Activated CD8-positive, alpha-beta T cell treated with anti-CD3 and anti-CD28 coated beads, Interleukin-2, amount 10 ng/mL, durations not matched to agents 7 days and 5 days (primary cell): ENCODE data around the gene SREBF1. TPM values are rescaled to one million over a fixed set of nuclear protein-coding genes. Genes with fewer than 3 reads are reported as not detected.

Source experiments
- ATAC-seq: fragments of 150-1000 bp; cut with Tn5 transposase; one replicate; pipeline ENCODE4 v1.10.0; 2021; ENCODE audit warnings: moderate library complexity
- CTCF ChIA-PET: fragments of 350-600 bp; sonication (Branson Sonifier 250); formaldehyde crosslinking; loops from one replicate; lab custom pipeline; 2021; ENCODE audit warnings: antibody characterized with exemption; lab: Charles Lee
- POLR2A ChIA-PET: fragments of 350-600 bp; sonication (Branson Sonifier 250); formaldehyde crosslinking; loops from one replicate; lab custom pipeline; 2021; ENCODE audit warnings: antibody characterized with exemption; lab: Charles Lee
- DNase-seq: peaks from one replicate; pipeline ENCODE4 v3.0.0-alpha.2; 2020
- H3K27ac Mint-ChIP-seq: one replicate; pipeline ENCODE4 v1.8.0; 2021; ENCODE audit warnings: mild to moderate bottlenecking, mixed read lengths
- H3K27me3 Mint-ChIP-seq: one replicate; pipeline ENCODE4 v1.8.0; 2021; ENCODE audit warnings: low read depth, mixed read lengths
- H3K36me3 Mint-ChIP-seq: one replicate; pipeline ENCODE4 v1.8.0; 2021; ENCODE audit warnings: low read depth, mixed read lengths
- H3K4me1 Mint-ChIP-seq: one replicate; pipeline ENCODE4 v1.8.0; 2021; ENCODE audit warnings: low read depth, mixed read lengths
- H3K4me3 Mint-ChIP-seq: one replicate; pipeline ENCODE4 v1.8.0; 2021; ENCODE audit warnings: mild to moderate bottlenecking, mixed read lengths
- H3K9me3 Mint-ChIP-seq: one replicate; pipeline ENCODE4 v1.8.0; 2022; ENCODE audit warnings: mixed read lengths; ENCODE audit not compliant: insufficient read depth
- total RNA-seq, 2 experiments: library from RNA; stranded (reverse); gene quantifications; one replicate each; pipeline ENCODE4 v1.2.3, GENCODE V29; 2021

SREBF1 gene
- total RNA-seq, 2 experiments from 2014 or later, result 212 to 254 TPM

DNA sequence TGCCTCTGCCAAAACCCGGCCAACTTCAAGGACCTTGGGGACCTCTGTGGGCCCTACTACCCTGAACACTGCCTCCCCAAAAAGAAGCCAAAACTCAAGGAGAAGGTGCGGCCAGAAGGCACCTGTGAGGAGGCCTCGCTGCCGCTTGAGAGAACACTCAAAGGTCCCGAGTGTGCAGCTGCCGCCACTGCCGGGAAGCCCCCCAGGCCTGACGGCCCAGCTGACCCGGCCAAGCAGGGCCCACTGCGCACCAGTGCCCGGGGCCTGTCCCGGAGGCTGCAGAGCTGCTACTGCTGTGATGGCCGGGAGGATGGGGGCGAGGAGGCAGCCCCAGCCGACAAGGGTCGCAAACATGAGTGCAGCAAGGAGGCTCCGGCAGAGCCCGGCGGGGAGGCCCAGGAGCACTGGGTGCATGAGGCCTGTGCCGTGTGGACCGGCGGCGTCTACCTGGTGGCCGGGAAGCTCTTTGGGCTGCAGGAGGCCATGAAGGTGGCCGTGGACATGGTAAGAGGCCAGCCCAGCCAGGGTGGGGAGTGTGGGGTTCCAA is 38.7 kb downstream of the SREBF1 start:
- ChIA-PET POLR2A (interaction anchor here (0.7 kb wide), 1 partner anchor 14 kb away, joined by 3 read pairs; no protein-coding TSS in a partner anchor), CTCF (no interaction called here)
- no peaks in the 10 kb centered on the region for H3K27me3 Mint-ChIP-seq
- no peak overlapping the region for H3K27ac Mint-ChIP-seq
- no peaks in the 10 kb centered on the region for H3K9me3 Mint-ChIP-seq
- peaks cover 11% of the 10 kb centered on the region for H3K4me1 Mint-ChIP-seq
- no peak overlapping the region for H3K4me3 Mint-ChIP-seq
- ATAC-seq, result no peak
- peaks cover 11% of the 10 kb centered on the region for H3K36me3 Mint-ChIP-seq
- no peak for DNase-seq

DNA sequence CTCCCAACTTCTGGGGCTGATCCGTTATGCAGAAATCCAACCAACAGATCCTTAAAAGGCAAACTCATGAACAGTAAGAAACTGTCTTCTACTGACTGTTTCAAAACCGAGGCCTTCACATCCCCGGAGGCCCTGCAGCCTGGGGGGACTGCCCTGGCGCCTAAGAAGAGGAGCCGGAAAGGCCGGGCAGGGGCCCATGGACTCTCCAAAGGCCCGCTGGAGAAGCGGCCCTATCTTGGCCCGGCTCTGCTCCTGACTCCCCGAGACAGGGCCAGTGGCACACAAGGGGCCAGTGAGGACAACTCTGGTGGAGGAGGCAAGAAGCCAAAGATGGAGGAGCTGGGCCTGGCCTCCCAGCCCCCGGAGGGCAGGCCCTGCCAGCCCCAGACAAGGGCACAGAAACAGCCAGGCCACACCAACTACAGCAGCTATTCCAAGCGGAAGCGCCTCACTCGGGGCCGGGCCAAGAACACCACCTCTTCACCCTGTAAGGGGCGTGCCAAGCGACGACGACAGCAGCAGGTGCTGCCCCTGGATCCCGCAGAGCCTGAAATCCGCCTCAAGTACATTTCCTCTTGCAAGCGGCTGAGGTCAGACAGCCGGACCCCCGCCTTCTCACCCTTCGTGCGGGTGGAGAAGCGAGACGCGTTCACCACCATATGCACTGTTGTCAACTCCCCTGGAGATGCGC is 39.5 kb downstream of the SREBF1 start:
- no peak for DNase-seq
- Mint-ChIP-seq H3K9me3 (no peaks in the 10 kb centered on the region), H3K27me3 (no peaks in the 10 kb centered on the region), H3K27ac (no peak overlapping the region), H3K36me3 (peaks cover 11% of the 10 kb centered on the region), H3K4me1 (peaks cover 19% of the 10 kb centered on the region), H3K4me3 (no peak overlapping the region)
- no peak for ATAC-seq
- POLR2A ChIA-PET, result interaction anchor here (0.6 kb wide), 2 partner anchors 37 to 536 kb away, joined by 3 read pairs; no protein-coding TSS in a partner anchor
- CTCF ChIA-PET, result no interaction called here

- H3K36me3 Mint-ChIP-seq, result peaks cover 11% of the 10 kb centered on the region
- no peak overlapping the region for H3K27ac Mint-ChIP-seq
- DNase-seq (no peak), ATAC-seq (no peak)
- no peak overlapping the region for H3K4me3 Mint-ChIP-seq
- H3K27me3 Mint-ChIP-seq, result no peaks in the 10 kb centered on the region
- ChIA-PET CTCF (no interaction called here), POLR2A (no interaction called here)
- H3K4me1 Mint-ChIP-seq, result peaks cover 24% of the 10 kb centered on the region
- no peaks in the 10 kb centered on the region for H3K9me3 Mint-ChIP-seq
Measured at GRCh38 chr17:17796787-17797061, 40.1 kb downstream of the SREBF1 start.

GRCh38 chr17:17795946-17796786 is 40.6 kb downstream of the SREBF1 start:
- Mint-ChIP-seq H3K4me3 (no peak overlapping the region), H3K36me3 (peaks cover 11% of the 10 kb centered on the region), H3K4me1 (peaks cover 26% of the 10 kb centered on the region), H3K9me3 (no peaks in the 10 kb centered on the region), H3K27me3 (no peaks in the 10 kb centered on the region), H3K27ac (no peak overlapping the region)
- ChIA-PET POLR2A (no interaction called here), CTCF (interaction anchor here (1.3 kb wide), 1 partner anchor 16 kb away, joined by 3 read pairs; no protein-coding TSS in a partner anchor)
- no peak for ATAC-seq
- no peak for DNase-seq

DNA sequence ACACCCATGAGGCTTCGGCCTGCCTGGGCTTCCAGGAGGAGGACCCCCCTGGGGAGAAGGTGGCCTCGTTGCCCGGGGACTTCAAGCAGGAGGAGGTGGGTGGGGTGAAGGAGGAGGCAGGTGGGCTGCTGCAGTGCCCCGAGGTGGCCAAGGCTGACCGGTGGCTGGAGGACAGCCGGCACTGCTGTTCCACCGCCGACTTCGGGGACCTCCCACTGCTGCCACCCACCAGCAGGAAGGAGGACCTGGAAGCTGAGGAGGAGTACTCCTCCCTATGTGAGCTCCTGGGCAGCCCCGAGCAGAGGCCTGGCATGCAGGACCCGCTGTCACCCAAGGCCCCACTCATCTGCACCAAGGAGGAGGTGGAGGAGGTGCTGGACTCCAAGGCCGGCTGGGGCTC is 41.5 kb downstream of the SREBF1 start:
- Mint-ChIP-seq H3K9me3 (no peaks in the 10 kb centered on the region), H3K4me3 (no peak overlapping the region), H3K36me3 (peaks cover 11% of the 10 kb centered on the region), H3K27me3 (no peaks in the 10 kb centered on the region), H3K4me1 (peaks cover 26% of the 10 kb centered on the region), H3K27ac (no peak overlapping the region)
- CTCF ChIA-PET, result interaction anchor here (1.3 kb wide), 1 partner anchor 16 kb away, joined by 3 read pairs; no protein-coding TSS in a partner anchor
- DNase-seq (no peak), ATAC-seq (no peak)
- POLR2A ChIA-PET, result no interaction called here

GRCh38 chr17:17794382-17794781 is 42.4 kb downstream of the SREBF1 start:
- ATAC-seq (no peak), DNase-seq (no peak)
- Mint-ChIP-seq H3K36me3 (peaks cover 11% of the 10 kb centered on the region), H3K4me1 (peaks cover 26% of the 10 kb centered on the region), H3K27me3 (no peaks in the 10 kb centered on the region), H3K9me3 (no peaks in the 10 kb centered on the region), H3K27ac (peak overlapping the region; percentile 15), H3K4me3 (no peak overlapping the region)
- POLR2A ChIA-PET, result no interaction called here
- CTCF ChIA-PET, result interaction anchor here (1.3 kb wide), 1 partner anchor 17 kb away, joined by 3 read pairs; no protein-coding TSS in a partner anchor

DNA sequence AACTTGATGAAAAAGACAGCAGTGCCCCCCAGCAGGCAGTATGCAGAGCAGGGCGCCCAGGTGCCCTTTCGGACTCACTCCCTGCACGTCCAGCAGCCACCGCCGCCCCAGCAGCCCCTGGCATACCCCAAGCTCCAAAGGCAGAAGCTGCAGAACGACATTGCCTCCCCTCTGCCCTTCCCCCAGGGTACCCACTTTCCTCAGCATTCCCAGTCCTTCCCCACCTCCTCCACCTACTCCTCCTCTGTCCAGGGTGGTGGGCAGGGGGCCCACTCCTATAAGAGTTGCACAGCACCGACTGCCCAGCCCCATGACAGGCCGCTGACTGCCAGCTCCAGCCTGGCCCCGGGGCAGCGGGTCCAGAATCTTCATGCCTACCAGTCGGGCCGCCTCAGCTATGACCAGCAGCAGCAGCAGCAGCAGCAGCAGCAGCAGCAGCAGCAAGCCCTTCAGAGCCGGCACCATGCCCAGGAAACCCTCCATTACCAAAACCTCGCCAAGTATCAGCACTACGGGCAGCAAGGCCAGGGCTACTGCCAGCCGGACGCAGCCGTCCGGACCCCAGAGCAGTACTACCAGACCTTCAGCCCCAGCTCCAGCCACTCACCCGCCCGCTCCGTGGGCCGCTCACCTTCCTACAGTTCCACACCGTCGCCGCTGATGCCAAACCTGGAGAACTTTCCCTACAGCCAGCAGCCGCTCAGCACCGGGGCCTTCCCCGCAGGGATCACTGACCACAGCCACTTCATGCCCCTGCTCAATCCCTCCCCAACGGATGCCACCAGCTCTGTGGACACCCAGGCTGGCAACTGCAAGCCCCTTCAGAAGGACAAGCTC is 43.2 kb downstream of the SREBF1 start:
- no peak for ATAC-seq
- peaks cover 26% of the 10 kb centered on the region for H3K4me1 Mint-ChIP-seq
- H3K36me3 Mint-ChIP-seq, result peaks cover 11% of the 10 kb centered on the region
- ChIA-PET CTCF (interaction anchor here (1.3 to 1.6 kb wide), 3 partner anchors 9 to 64 kb away, joined by 3 to 4 read pairs (median 4); no protein-coding TSS in a partner anchor), POLR2A (interaction anchor here (1.2 kb wide), 1 partner anchor 15 kb away, joined by 4 read pairs; no protein-coding TSS in a partner anchor)
- H3K9me3 Mint-ChIP-seq, result no peaks in the 10 kb centered on the region
- H3K27me3 Mint-ChIP-seq, result no peaks in the 10 kb centered on the region
- peak overlapping the region; percentile 82 for H3K27ac Mint-ChIP-seq
- H3K4me3 Mint-ChIP-seq, result peak overlapping the region; percentile 49
- no peak for DNase-seq

- no peaks in the 10 kb centered on the region for H3K9me3 Mint-ChIP-seq
- peak overlapping the region; percentile 54 for H3K4me3 Mint-ChIP-seq
- H3K27ac Mint-ChIP-seq, result peak overlapping the region; percentile 82
Measured at GRCh38 chr17:17792551-17793377, 44.0 kb downstream of the SREBF1 start.

DNA sequence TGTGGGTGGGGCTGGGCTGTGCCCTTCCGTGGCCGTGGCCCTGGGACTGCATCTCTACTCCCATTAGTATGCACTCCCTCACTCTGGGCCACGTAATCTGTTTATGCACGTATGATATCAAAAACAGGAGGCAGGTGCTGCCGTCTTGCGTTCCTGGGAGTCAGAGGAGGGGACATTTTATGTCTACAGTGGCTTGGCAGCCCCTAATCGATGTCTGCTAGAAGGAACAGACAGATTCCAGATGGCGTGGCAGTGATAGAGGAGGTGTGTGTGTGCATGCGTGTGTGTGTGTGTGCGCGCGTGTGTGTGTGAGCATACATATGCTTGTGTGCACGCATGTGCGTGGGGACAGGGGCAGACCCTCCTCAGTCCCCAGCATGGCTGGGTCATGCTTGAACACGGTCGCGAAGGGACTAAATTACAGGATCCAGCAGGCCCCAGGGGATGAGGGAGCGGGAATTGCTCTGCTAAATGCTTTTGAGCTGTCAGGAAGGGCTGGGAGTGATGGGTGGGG is 44.7 kb downstream of the SREBF1 start:
- no peak for DNase-seq
- CTCF ChIA-PET, result interaction anchor here (1.0 to 1.6 kb wide), 5 partner anchors 8 to 127 kb away, joined by 3 to 4 read pairs (median 4); no protein-coding TSS in a partner anchor
- Mint-ChIP-seq H3K36me3 (peaks cover 11% of the 10 kb centered on the region), H3K4me3 (no peak overlapping the region), H3K4me1 (peaks cover 26% of the 10 kb centered on the region), H3K27ac (peak overlapping the region; percentile 82), H3K27me3 (no peaks in the 10 kb centered on the region), H3K9me3 (no peaks in the 10 kb centered on the region)
- POLR2A ChIA-PET, result interaction anchor here (1.2 kb wide), 1 partner anchor 17 kb away, joined by 4 read pairs; no protein-coding TSS in a partner anchor
- ATAC-seq, result no peak

More at GRCh38 chr17:17792551-17793377, 44.0 kb downstream of the SREBF1 start:
- H3K27me3 Mint-ChIP-seq, result no peaks in the 10 kb centered on the region
- CTCF ChIA-PET, result interaction anchor here (1.0 to 1.6 kb wide), 5 partner anchors 9 to 126 kb away, joined by 3 to 4 read pairs (median 4); no protein-coding TSS in a partner anchor
- H3K4me1 Mint-ChIP-seq, result peaks cover 26% of the 10 kb centered on the region
- H3K36me3 Mint-ChIP-seq, result peaks cover 11% of the 10 kb centered on the region
- peak; percentile 93 for ATAC-seq
- POLR2A ChIA-PET, result interaction anchor here (1.2 kb wide), 1 partner anchor 16 kb away, joined by 4 read pairs; no protein-coding TSS in a partner anchor
- peak; percentile 84 for DNase-seq
